Stimulated activated CD4-positive, alpha-beta T cell treated with anti-CD3 and anti-CD28 coated beads, Interleukin-1b, Interleukin-23, amount 100 ng/mL, for 24 hours (primary cell): ENCODE measurements around the gene CCL1.

Experiments used
- DNase-seq, 4 experiments: peaks; one replicate each; pipeline ENCODE4 v3.0.0-alpha.2; 2020; ENCODE audit warnings: low read depth in 4 of 4, low spot score in 1 of 4

Gene CCL1, protein sequence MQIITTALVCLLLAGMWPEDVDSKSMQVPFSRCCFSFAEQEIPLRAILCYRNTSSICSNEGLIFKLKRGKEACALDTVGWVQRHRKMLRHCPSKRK

DNA sequence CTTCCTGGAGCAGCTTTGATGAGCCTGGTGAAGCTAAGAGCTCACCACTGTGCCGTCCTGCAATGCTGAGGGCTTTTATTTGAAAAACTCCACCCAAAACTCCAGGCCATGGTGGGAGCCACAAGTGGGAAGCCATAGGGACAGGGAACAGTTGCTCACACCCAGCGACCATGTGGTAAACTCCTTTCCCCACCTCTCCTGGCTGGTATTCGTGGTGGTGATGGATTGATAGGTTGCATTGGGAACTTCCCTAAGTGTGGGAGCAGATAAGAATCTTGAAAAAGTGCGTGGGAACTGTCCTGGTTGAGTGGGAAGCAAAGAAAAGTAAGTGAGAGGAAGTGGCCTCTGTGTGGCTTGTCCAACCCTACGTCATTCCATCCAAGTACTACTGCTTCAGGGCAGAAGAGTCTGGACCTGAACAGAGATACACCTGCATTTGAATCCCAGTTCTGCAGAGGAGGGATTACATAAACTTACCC, at the start of gene CCL1:
Gene CCL1 (minus strand): TSS at position 51 of the 479 bp plus-strand sequence. CDS start 72 bp downstream, outside the sequence.
- no peak for DNase-seq

DNA sequence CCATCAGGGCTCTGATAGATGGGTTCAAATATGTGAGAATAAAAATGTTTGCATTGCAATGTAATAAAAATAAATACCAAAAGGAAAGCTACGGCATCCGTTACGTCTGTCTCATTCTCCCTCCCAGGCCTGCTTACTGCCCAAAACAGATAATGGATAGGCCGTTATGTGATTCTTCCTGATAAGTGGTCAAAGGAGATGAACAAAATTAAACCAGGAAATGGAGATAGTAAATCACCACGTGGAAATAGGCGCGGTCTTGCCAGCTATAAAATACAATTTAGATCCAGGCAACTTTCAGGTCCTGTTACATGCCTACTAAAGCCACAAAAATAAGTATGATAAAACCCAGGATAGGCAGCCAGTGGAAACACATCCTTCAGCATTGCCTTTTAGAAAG, 49.5 kb upstream of the CCL1 start:
- DNase-seq = no peak

DNA sequence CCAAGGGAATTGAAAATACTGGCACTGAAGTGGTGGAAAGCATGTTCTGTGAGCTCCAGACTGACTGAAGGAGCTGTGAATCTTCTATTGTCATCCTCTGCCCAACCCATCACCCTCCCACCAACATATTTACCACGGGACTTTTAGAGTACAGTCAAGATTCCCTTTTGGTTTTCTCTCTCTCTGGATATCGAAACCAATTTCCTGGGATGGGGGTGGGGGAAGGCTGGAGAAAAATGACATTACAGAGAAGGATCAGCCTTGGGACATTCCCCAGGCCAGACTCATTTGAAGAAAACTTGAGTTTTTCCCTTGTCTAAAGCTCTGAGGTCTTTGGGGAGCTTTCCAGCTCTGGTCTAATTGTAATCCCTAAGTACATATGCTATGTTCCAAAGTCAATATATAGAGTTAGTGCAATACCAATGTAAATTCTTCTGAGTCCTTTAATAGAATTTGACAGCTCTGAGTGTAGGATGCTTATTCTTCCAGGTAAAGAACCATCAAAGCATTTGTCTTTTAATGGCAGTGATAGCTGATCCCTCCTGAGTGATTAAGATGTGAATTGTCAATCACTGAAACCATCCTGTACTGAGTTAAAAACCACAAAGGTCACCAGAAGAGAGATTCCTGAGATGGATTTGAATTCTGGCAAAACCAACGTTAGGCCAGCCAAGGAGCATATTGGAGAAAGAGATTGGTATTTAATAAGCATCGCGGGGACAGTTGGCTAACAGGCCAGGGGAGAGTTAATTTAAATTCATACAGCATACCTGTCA, 48.8 kb upstream of the CCL1 start:
- DNase-seq = no peak

DNA sequence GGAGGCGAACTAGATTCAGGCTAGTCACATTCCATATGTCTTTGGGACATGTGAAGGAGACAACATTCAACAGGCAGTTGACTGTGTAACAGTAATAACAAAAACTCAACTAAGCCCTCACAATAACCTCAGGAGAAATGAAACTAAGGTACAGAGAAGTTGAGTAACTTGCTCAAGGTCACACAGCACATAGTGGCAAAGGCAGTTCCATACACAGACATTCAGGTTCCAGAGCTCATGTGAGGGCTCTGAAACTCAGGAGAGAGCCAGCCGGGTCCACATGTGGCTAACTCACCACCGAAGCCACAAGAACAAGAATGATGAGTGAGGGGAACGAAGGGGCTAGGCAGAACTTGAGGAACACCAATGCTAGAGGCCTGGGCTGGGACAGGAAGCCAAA, 46.3 kb upstream of the CCL1 start:
- DNase-seq = no peak

DNA sequence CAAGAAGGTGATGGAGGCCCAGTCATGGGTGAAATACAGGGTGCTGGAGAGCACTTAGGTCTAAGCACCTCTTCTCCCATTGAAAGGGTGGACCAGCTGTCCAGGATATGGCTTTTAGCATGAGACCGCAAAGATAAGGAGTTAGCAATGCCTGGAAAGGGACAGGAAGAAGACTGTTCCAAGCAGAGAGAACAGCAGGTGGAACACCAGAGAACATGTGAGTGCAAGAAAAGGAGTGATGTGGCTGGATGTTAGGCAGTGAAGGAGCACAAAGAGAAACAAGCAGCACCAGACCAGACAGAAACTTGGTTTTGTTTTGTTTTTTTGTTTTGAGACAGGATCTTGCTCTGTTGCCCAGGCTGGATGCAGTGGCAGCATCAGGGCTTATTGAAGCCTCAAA, 45.4 kb upstream of the CCL1 start:
- DNase-seq = no peak

DNA sequence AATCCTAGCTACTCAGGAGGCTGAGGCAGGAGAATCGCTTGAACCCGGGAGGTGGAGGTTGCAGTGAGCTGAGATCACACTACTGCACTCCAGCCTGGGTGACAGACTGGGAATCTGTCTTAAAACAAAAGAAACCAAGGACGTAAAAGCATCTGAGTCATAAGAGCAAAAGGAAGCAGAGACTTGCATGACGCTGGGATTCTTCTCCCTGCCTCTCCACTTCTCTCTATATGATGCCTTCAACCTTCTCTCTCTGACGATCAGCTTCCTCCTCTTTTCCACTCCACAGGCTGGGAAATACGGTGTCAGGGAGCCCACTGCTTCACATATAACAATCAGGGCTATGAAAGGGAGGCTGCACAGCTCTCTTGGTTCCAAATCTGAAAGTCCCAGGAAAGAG, 43.2 kb upstream of the CCL1 start:
- DNase-seq = no peak

DNA sequence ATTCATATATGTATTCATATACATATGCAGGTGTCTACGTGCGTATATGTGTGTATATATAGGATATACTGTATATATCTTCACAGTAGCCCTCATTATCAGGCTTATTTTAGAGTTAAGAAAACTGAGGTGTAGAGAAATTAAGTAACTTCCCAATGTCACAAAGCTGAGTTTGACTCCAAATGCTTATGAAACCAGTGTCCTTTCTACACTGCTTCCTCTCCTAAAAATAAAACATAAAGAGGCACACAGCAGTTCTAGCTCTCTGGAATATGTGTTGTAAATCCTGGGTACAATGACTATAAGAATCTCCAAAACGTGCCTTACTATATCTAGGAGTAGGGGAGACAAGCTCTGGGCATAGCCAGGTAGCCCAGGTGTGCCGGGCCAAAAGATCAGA, 40.0 kb upstream of the CCL1 start:
- no peak for DNase-seq

DNA sequence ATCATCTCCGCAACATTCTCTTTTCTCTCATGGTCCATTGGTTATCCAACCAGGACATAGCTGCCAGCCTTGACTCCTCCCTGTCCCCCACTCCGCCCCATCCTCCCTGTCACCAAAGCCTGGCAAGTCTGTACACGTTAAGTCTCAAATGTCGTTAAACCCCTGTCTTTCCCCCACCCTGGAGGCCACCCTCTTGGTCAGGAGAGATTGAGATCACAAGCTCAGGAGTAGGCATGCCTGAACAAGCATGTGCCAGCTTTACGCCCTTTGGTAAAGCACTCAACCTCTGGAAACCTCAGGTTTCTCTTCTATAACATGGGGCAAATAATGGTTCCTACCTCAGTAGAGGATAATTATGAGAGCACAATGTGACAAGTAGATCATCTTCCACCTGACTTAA, 38.1 kb upstream of the CCL1 start:
- DNase-seq = no peak

DNA sequence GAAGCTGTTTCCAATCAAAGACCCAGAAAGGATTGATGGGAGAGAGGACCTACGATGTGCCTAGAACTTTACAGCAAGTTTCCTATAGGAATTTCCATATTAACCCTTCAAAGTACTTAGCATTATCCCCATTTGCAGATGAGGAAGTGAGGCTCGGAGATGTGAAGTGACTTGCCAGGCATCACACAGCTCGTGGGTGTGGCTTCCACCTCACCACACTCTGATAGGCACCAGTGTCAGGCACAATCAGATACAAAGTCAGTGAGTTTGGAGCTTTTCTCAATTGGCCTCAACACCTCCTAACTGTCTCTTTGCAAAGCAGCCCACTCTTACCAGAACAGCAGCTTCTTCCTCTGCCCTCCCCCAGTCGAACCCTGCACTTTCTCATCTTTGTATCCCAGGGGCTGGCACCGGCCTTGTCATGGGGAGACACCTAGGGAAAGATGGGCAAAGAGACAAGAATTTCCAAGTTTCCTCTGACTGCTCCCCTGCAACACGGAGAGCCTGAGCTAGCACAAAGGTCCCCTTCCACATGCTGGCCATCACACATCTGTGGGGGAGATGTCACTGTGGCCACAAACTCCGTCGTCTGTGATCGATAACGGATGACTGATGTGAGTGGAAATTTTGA, 37.4 kb upstream of the CCL1 start:
- no peak for DNase-seq

DNA sequence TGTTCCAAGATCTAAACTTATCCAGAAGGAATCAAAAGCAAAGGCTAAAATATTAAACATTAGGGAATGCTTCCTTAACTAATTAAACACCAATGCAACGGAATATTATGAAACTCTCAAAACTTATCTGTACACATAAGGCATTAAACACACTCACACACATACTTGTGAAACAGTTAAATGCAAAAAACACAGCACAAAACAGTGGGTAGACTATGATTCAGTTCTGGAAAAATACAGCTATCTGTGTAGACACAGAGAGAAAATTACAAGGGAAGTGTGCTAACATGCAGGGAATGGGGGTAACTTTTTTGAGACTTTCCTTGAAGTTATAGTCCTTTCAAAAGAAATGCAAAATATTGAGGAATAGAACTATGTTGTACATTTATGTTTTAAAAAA, 36.7 kb upstream of the CCL1 start:
- DNase-seq = no peak

DNA sequence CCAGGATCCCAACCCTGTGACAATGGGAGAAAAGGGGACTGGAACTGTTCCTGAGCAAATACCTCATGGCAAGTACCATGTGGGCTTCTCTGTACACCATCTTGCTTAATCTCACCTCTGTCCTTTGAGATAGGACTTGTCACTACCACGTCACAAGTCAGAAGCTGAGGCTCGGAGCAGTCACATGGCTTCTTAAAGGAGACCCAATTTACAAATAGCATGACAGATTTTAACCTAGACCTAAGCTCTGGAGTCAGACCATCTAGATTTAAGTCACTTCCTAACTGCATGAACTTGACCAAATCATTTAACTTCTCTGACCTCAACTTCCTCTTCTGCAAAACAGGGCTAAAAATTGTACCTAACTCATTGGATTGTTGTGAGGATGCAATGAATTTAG, 36.0 kb upstream of the CCL1 start:
- DNase-seq = no peak

DNA sequence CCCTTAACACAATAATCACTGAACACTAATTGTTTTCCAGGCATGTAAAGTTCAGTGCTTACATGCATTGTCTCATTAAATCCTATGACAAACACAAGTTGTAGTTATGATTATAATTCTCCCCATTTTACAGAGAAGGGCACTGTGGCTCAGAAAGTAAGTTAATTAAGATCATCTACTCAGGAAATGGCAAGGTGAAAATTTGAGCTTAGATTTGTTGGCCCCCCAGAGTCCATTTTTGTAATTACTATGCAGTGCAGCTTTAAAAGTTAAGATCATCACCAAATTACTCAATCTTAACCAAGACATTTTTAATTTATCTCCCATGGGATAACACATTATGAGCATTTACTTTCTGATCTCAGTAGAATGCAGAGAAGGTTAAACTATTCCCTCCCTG, 34.2 kb upstream of the CCL1 start:
- DNase-seq = no peak

DNA sequence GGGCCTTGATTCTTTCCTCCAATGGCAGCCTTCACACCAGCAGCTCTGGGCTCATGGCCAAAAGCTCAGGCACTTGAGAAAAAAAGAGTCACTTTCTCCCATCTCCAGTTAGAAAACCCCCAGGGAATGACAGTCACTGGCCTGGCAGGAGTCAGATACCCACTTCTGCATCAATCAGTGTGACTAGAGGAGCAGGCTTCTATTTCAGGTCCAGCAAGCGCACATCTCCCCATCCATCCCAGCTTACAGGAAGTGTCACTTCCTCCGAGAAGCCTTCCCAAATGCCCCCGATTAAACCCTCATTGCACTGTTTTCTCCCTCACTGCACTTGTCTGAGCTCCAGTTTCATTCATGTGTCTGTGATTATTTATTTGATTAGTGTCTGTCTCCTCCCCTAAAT, 30.4 kb upstream of the CCL1 start:
- DNase-seq = no peak

DNA sequence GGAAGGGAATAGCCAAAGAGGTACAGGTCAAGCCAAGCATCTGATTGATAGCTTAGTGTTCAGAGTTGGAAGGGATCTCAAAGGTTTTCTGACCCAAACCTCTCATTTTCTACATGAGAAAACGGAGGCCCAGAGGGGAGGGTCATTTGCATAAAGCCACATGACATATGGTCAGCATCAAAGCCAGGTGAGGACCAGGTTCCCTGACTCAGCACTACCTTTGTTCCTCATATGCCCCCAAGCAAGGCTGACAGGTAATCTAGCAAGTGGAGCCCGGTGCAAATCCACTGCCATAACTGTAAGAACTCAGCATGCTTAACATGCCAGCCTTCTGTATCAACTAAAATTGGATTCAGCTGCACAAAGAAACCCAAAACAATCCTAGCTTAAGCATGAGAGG, 28.2 kb upstream of the CCL1 start:
- no peak for DNase-seq

DNA sequence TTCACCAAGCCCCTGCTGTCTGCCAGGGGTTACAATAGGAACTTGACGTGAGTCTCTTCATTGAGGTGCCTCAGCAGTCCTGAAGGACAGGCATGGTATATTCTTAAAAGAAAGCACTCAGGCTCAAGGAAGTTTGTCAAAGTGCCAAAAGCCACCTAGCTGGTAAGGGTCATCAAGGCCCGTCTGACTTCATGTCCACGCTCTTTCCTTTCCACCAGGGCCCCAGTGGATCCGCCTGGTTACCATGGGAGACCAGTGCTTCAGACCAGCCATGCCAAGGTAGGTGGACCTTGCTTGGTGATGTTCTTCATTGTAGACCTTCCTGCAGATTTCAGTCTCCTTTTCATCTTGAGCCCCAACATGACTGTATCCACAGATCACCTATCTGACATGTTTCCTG, 27.6 kb upstream of the CCL1 start:
- no peak for DNase-seq

DNA sequence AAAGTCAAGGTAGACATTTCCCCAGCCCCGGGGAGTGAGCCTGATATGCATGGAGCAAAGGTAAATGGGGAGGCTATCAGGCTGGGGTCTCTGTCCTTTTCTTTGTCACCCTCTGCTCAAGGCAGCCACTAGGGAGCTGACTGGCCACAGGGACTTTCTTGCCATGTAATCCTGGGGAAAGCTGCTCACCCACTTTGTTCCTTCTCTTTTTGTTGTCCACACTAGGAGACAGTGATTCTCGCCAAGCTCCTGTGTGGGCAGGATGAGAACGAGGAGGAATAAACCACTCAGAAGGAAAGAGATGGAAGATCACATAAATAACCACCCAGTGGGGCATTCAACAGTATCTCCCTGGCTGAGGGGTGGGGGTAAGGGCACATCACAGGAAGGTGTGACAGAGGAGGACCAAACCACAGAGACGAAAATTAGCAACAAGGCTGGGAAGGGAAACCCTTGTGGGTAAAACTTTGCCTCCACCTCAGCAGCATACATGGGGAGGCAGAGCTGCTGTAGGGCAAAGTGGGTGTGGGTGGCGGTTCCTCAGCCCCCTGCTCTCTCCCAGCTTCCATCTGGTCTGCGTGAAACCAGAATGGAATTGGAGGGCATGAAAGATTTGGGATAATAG, 26.2 kb upstream of the CCL1 start:
- DNase-seq = no peak

DNA sequence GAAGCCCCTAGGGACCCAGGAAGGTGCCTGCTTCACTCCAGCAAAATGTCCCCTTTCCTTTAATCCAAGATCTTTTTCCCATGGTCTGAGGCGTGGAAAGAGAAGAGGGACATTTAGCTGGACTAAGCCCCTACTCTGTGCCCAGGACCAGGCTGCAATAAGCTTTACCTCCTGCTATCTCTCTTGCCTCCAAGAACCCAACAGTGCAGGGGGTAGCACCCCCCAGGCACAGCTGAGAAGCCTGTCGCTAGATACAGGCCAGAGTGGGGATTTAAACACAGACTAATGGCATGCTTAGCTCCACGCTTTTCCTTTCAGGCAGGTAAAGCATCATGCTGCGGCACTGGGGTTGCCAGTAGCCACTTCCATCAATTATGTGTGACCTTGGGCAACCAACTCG, 24.5 kb upstream of the CCL1 start:
- DNase-seq = no peak

DNA sequence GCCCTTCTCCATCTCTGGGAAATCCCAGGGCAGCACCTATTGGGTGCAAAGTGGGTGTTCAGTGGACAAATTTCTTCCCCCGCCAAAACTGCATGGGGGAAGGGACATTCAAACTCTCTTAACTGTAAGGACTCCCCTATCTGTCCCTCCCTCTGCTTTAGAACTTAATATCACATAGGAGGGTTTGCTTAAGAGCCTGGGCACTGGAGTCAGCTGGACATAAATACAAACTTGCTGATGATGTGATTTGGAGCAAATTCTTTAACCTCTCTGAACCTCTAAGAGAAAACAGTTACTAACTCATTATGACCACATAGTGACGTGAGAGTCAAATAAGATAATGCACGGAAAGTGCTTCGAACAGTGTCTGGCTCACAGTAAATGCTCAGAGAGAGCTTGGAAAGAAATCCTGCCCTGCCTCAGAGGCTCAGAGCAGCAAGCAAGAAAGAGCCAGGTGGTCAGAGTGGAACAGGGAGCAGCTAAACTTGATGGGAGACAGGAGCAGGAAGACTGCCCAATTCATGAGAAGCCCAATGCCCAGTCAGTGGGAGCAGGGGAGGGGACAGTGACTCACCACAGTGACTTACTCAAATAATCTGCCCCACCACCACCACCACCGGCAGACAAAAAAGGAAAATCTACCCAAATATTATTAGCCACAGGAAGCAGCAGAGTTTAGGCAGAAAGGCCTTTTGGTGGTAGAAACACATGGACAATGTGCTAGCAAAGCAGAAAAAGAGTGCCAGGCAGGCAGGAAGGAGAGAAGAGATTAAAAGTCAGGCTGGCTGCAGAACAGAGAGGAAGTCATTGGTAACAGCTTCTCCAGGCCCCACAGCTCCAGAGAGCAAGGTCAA, 23.9 kb upstream of the CCL1 start:
- no peak for DNase-seq

DNA sequence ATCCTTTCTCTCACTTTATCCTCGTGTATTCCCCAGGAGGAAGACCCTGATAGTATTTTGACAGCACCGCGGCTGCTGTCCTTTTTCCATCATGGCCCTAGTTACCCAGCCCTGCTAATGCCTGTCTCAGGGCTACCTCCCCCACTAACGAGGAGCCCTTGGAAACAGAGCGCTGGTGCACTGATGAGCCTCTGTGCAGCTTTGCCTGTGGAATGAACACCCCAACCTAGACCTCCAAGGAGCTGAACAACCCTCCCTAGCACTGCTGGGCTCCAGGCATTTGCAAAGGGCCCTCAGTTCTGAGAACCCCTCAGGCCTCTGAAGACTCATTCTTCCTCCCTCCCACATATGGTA, 23.3 kb upstream of the CCL1 start:
- no peak for DNase-seq

DNA sequence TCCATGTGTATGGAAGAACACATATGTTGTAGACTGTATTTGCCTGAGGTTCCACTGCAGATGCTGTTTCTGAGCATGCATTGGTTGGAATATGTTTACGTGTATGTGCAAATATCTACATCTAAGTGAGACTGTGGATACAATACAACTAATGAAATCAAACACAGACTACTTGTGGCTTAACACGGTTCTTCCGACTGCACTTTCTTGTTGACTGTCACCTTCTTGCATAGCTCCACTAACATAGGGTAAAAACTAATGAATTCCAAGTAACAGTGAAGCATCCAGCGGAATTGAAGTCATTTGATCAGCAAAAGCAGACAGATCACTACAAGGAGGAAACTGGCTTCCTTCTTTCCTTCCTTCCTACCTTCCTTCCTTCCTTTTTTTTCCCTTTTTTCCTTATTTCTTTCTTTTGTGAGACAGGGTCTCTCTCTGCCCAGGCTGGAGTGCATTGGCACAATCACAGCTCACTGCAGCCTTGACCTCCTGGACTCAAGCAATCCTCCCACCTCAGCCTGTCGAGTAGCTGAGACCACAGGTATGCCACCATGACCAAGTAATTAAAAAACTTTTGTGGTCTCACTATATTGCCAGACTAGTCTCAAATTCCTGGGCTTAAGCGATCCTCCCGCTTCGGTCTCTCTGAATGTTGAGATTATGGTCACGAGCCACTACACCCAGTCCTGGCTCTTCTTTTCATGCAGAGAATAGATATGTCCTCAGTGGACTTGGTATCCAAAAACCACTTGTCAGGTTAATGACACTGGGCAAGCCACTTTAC, 22.0 kb upstream of the CCL1 start:
- no peak for DNase-seq

DNA sequence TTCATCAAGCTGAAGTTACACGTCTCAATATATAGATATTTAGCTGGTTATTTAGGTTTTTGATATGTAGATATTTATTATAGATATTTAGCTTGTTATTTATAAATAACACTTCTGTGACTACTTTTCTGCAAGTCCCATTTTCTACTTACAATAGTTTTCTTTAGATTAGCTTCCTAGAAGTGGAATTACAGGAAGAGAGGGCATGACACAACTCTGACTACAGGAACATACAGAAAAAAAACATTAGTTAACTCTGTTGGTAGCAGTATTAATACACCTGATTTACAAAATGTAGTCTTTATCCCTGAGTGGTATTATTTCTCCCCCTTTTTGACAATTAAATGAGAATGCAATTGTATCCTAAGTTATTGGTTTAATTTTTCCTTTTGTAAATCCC, 21.2 kb upstream of the CCL1 start:
- no peak for DNase-seq
